Suprapubic skin (tissue), 4 donors: Measurements from ENCODE around the gene YPEL4. TPM values are rescaled to one million over a fixed set of nuclear protein-coding genes. Genes with fewer than 3 reads are reported as not detected.

ENCODE experiments used
- DNase-seq, 2 donors: peaks; one replicate each; pipeline ENCODE4 v3.0.0-alpha.2; 2019; ENCODE audit warnings: low spot score in 2 of 2
- H3K27ac ChIP-seq: fragments of 200-600 bp; sonication (generic); one replicate; pipeline ENCODE4 v1.5.1; 2019
- H3K27me3 ChIP-seq: fragments of 200-600 bp; sonication (generic); one replicate; pipeline ENCODE4 v1.5.1; 2019
- H3K36me3 ChIP-seq: fragments of 200-600 bp; sonication (generic); one replicate; pipeline ENCODE4 v1.5.1; 2019
- H3K4me1 ChIP-seq: fragments of 200-600 bp; sonication (generic); one replicate; pipeline ENCODE4 v1.5.1; 2019
- H3K4me3 ChIP-seq: fragments of 200-600 bp; sonication (generic); one replicate; pipeline ENCODE4 v1.5.1; 2019; ENCODE audit warnings: mild to moderate bottlenecking
- H3K9me3 ChIP-seq: fragments of 200-600 bp; sonication (generic); one replicate; pipeline ENCODE4 v1.5.1; 2019
- EP300 ChIP-seq: sonication (generic); formaldehyde crosslinking; IDR thresholded peaks from one replicate; pipeline ENCODE4 v1.6.1; 2017; ENCODE audit warnings: antibody characterized with exemption
- POLR2A ChIP-seq, 2 donors: fragments of 450-650 bp; IDR thresholded peaks; one replicate each; pipeline ENCODE4 v1.6.1; 2017; ENCODE audit warnings: antibody characterized with exemption in 2 of 2, mild to moderate bottlenecking in 2 of 2, moderate library complexity in 2 of 2
- POLR2AphosphoS5 ChIP-seq, 3 donors: sonication (generic); formaldehyde crosslinking; IDR thresholded peaks; one replicate each; pipeline ENCODE4 v1.6.1; 2017; ENCODE audit warnings: antibody characterized with exemption in 3 of 3
- WGBS: methylation state at CpG from one replicate; pipeline ENCODE4 v1.1.5; 2018; 5-methylcytosine and 5-hydroxymethylcytosine counted together
- total RNA-seq, 4 donors: library from RNA; depleted of rRNA; stranded (reverse); fragments of >200 nt; gene quantifications; one replicate each; pipeline ENCODE4 v1.1.0, GENCODE V29; 2016
- TF ChIP-seq, protein P1 (sequence below), 2 donors: fragments of 200-600 bp in 1 of 2; fragments of 450-650 bp in 1 of 2; sonication (generic) in 1 of 2; IDR thresholded peaks; one replicate each; pipeline ENCODE4 v1.5.1; 2016 to 2019; ENCODE audit warnings: antibody characterized with exemption in 2 of 2, mild to moderate bottlenecking in 1 of 2, moderate library complexity in 1 of 2

Gene YPEL4
- total RNA-seq, 4 donors from 2014 or later: 1.2 to 3.6 (median 1.5) TPM

- Histone ChIP-seq H3K36me3 (no peaks in the 10 kb centered on the region), H3K27me3 (no peaks in the 10 kb centered on the region), H3K4me1 (peaks cover 35% of the 10 kb centered on the region), H3K4me3 (no peak overlapping the region), H3K27ac (no peak overlapping the region), H3K9me3 (no peaks in the 10 kb centered on the region)
- TF ChIP-seq, protein P1, sequence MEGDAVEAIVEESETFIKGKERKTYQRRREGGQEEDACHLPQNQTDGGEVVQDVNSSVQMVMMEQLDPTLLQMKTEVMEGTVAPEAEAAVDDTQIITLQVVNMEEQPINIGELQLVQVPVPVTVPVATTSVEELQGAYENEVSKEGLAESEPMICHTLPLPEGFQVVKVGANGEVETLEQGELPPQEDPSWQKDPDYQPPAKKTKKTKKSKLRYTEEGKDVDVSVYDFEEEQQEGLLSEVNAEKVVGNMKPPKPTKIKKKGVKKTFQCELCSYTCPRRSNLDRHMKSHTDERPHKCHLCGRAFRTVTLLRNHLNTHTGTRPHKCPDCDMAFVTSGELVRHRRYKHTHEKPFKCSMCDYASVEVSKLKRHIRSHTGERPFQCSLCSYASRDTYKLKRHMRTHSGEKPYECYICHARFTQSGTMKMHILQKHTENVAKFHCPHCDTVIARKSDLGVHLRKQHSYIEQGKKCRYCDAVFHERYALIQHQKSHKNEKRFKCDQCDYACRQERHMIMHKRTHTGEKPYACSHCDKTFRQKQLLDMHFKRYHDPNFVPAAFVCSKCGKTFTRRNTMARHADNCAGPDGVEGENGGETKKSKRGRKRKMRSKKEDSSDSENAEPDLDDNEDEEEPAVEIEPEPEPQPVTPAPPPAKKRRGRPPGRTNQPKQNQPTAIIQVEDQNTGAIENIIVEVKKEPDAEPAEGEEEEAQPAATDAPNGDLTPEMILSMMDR (IDR thresholded peaks at IDR 0.05): peak; percentile 23 to 48
- TF ChIP-seq POLR2AphosphoS5 (IDR thresholded peaks at IDR 0.05): no peak
- WGBS: 62% methylated on average over 7 of the region's 7 CpGs
- no peak for DNase-seq
Observed at GRCh38 chr11:57641011-57641807, 8.5 kb downstream of the YPEL4 start.

- no peak overlapping the region for H3K27ac ChIP-seq
Observed at GRCh38 chr11:57640068-57640800, 9.5 kb downstream of the YPEL4 start.

DNA sequence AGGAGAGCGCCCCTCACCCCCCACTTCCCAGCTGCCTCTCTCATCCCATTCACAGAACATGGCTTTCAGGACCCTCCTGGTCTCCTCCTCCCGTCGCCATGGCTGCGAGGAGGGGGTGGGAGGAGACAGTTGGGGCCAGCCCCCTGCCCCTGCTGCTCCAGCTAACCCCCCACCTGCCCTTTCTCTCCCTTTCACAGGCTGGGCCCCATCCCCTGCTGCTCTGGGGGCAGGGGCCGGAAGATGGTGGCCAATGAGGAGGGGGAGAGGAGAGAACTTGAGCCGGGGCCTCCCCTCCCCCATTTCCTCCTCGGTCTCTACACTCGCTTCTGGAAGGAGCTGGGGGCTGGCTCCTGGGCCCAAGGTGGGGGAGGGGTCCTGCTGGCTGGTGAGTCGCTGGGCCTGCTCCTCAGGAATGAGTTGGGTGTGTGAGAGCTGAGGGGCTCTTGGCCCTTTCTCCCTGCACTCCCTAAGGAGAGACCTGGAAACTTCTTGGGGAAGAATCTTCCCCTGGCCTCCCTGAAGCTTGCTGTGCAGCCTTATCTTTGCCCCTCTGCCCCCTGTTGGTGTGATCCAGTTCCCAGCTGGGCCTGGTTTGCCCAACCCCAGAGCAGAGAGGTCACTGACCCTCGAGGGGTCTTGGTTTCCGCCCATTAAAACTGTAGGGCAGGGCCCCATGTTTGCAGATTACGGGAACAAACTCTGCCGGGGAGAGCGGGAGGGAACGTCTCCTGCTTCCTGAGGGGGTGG lies 10.2 kb downstream of the YPEL4 start:
- WGBS: 14% methylated on average over 12 of the region's 15 CpGs
- Histone ChIP-seq H3K4me1 (peaks cover 25% of the 10 kb centered on the region), H3K27ac (no peak overlapping the region), H3K36me3 (no peaks in the 10 kb centered on the region), H3K4me3 (peak overlapping the region; percentile 66), H3K27me3 (no peaks in the 10 kb centered on the region), H3K9me3 (no peaks in the 10 kb centered on the region)
- DNase-seq: no peak
- TF ChIP-seq POLR2A (IDR thresholded peaks at IDR 0.05) (no peak), EP300 (no peak)

More at GRCh38 chr11:57640068-57640800, 9.5 kb downstream of the YPEL4 start:
- Histone ChIP-seq H3K4me3 (peak overlapping the region; percentile 66), H3K4me1 (peaks cover 32% of the 10 kb centered on the region), H3K9me3 (no peaks in the 10 kb centered on the region), H3K27me3 (no peaks in the 10 kb centered on the region), H3K36me3 (no peaks in the 10 kb centered on the region)
- TF ChIP-seq EP300 (no peak), POLR2AphosphoS5 (IDR thresholded peaks at IDR 0.05) (no peak), POLR2A (IDR thresholded peaks at IDR 0.05) (no peak)
- TF ChIP-seq, protein P1 (IDR thresholded peaks at IDR 0.05): no peak
- DNase-seq: no peak
- 62% methylated on average over 8 of the region's 9 CpGs for WGBS

- Histone ChIP-seq H3K27me3 (no peaks in the 10 kb centered on the region), H3K27ac (peak overlapping the region; percentile 71), H3K9me3 (no peaks in the 10 kb centered on the region), H3K4me3 (peak overlapping the region; percentile 66), H3K4me1 (peaks cover 25% of the 10 kb centered on the region), H3K36me3 (no peaks in the 10 kb centered on the region)
- TF ChIP-seq POLR2A (IDR thresholded peaks at IDR 0.05) (no peak), EP300 (no peak), POLR2AphosphoS5 (IDR thresholded peaks at IDR 0.05) (no peak)
- TF ChIP-seq, protein P1 (IDR thresholded peaks at IDR 0.05): no peak
- WGBS: 0% methylated on average over 17 of the region's 19 CpGs
- DNase-seq: no peak
Observed at GRCh38 chr11:57638811-57639320, 10.8 kb downstream of the YPEL4 start.

GRCh38 chr11:57638005-57638781 lies 11.5 kb downstream of the YPEL4 start:
- Histone ChIP-seq H3K36me3 (no peaks in the 10 kb centered on the region), H3K27me3 (no peaks in the 10 kb centered on the region), H3K27ac (peak overlapping the region; percentile 71), H3K4me1 (peaks cover 25% of the 10 kb centered on the region), H3K4me3 (peak overlapping the region; percentile 66), H3K9me3 (no peaks in the 10 kb centered on the region)
- DNase-seq: peak in 1 of 2 donors; percentile 82
- no peak for TF ChIP-seq POLR2A (IDR thresholded peaks at IDR 0.05)
- no peak for TF ChIP-seq POLR2AphosphoS5 (IDR thresholded peaks at IDR 0.05)
- TF ChIP-seq, protein P1 (IDR thresholded peaks at IDR 0.05): no peak
- no peak for TF ChIP-seq EP300
- 1% methylated on average over 42 of the region's 47 CpGs for WGBS
